ACC112 (cell line): ENCODE data around the gene DMTF1.
"Not testable (repeated sequence)": the region's sequence is repeated elsewhere in the genome, so short reads cannot be mapped to it uniquely, and the experiment has no call there.

ENCODE experiments used
- H2AFZ ChIP-seq: fragments of 200-600 bp; sonication (generic); one replicate; pipeline ENCODE4 v1.6.0; 2017; ENCODE audit warnings: antibody characterized with exemption, low read length; ENCODE audit not compliant: unreplicated experiment
- H3K27ac ChIP-seq: fragments of 200-600 bp; sonication (generic); 2 replicates; pipeline ENCODE4 v1.5.1; 2014; ENCODE audit warnings: low read depth, mild to moderate bottlenecking, antibody characterized with exemption, low read length, moderate library complexity
- H3K27me3 ChIP-seq: fragments of 200-600 bp; sonication (generic); 2 replicates; pipeline ENCODE4 v1.6.1; 2014; ENCODE audit warnings: mild to moderate bottlenecking, antibody characterized with exemption, low read length, moderate library complexity, mixed read lengths; ENCODE audit not compliant: insufficient read depth
- H3K36me3 ChIP-seq: fragments of 200-600 bp; sonication (generic); 2 replicates; pipeline ENCODE4 v1.6.1; 2016; ENCODE audit warnings: mild to moderate bottlenecking, antibody characterized with exemption, low read length, moderate library complexity, mixed read lengths; ENCODE audit not compliant: insufficient read depth
- H3K4me1 ChIP-seq: fragments of 200-600 bp; sonication (generic); one replicate; pipeline ENCODE4 v1.6.1; 2016; ENCODE audit warnings: low read length, mixed read lengths; ENCODE audit not compliant: insufficient read depth, unreplicated experiment, control insufficient read depth
- H3K4me3 ChIP-seq: fragments of 200-600 bp; sonication (generic); 2 replicates; pipeline ENCODE4 v1.5.1; 2014; ENCODE audit warnings: mild to moderate bottlenecking, low read depth, low read length
- H3K79me2 ChIP-seq: fragments of 200-600 bp; sonication (generic); one replicate; pipeline ENCODE4 v1.6.0; 2016; ENCODE audit warnings: low read length; ENCODE audit not compliant: control insufficient read depth, unreplicated experiment, insufficient read depth

Gene DMTF1, protein sequence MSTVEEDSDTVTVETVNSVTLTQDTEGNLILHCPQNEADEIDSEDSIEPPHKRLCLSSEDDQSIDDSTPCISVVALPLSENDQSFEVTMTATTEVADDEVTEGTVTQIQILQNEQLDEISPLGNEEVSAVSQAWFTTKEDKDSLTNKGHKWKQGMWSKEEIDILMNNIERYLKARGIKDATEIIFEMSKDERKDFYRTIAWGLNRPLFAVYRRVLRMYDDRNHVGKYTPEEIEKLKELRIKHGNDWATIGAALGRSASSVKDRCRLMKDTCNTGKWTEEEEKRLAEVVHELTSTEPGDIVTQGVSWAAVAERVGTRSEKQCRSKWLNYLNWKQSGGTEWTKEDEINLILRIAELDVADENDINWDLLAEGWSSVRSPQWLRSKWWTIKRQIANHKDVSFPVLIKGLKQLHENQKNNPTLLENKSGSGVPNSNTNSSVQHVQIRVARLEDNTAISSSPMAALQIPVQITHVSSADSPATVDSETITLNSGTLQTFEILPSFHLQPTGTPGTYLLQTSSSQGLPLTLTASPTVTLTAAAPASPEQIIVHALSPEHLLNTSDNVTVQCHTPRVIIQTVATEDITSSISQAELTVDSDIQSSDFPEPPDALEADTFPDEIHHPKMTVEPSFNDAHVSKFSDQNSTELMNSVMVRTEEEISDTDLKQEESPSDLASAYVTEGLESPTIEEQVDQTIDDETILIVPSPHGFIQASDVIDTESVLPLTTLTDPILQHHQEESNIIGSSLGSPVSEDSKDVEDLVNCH

DNA sequence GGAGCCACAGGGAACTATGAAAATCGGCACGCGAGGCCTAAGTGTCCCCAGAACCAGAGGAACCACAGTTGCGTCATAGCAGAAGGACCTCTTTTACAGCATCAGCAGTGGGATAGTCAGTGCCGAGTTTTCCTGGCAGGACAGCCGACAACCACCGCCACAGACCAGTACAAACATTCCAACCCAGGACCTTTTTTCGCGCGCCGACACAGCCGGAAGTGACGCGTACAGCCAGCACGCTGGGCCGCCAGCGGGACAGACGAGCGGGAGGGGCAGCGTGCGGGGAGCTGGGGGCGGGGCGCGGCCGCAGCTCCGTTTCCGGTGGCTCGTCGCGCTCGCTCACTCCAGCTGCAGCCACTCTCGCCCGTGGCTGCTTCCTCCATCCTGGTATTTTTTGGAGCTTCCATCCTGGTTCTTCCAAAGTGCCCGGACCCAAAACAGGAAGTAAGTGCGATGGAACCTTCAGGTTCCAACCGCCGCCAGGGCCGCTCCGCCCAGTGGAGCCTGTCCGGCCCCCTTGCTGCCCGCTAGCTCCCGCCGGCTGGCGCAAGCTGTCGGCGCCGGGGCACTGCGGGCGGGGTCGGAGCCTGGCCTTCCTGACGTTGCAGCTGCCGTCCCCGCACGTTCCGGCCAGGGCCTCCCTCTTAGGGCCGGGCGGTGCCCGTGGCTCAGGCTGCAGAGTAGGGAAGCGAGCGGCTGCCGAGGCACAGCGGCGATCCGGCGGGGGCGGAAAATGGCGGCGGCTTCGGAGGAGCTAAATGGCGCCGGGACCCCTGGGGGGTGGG, at the start of gene DMTF1:
TSS of gene DMTF1 (plus strand) at position 342 of the 785 bp plus-strand sequence. CDS start 12,489 bp downstream, outside the sequence.
- H3K79me2 ChIP-seq: peaks cover 44% of the 10 kb centered on the region
- peak within 1 kb of the TSS; percentile 97 for H2AFZ ChIP-seq
- peak within 1 kb of the TSS; percentile 92 for H3K4me3 ChIP-seq
- H3K4me1 ChIP-seq: peaks cover 33% of the 10 kb centered on the region
- H3K36me3 ChIP-seq: no peaks in the 10 kb centered on the region; the same call in 1 of the 2 replicates
- H3K27me3 ChIP-seq: no peaks in the 10 kb centered on the region
- H3K27ac ChIP-seq: peak within 1 kb of the TSS; percentile 93

DNA sequence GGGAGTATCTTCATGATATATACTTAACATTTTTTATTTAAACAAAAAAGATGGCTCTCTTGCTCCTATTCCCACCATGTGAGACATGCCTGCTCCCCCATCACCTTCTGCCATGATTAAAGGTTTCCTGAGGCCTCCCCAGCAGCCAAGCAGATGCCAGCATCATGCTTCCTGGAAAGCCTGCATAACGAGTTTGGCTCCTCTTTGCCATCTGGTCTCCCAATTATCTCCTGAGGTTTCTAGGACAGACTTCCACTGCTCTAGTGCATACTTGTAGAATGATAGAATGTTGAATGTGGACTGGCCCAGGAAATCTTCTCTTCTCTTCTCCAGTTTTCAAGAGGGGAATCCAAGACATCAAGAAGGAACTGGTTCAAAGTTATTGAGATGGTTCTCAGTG, 46.9 kb upstream of the DMTF1 start:
- H3K4me3 ChIP-seq: no peak overlapping the region
- H3K27ac ChIP-seq: no peak overlapping the region
- H3K27me3 ChIP-seq: peaks cover 18% of the 10 kb centered on the region; the same call in 1 of the 2 replicates
- no peaks in the 10 kb centered on the region for H3K4me1 ChIP-seq
- no peak overlapping the region for H2AFZ ChIP-seq
- no peaks in the 10 kb centered on the region for H3K36me3 ChIP-seq
- no peaks in the 10 kb centered on the region for H3K79me2 ChIP-seq

DNA sequence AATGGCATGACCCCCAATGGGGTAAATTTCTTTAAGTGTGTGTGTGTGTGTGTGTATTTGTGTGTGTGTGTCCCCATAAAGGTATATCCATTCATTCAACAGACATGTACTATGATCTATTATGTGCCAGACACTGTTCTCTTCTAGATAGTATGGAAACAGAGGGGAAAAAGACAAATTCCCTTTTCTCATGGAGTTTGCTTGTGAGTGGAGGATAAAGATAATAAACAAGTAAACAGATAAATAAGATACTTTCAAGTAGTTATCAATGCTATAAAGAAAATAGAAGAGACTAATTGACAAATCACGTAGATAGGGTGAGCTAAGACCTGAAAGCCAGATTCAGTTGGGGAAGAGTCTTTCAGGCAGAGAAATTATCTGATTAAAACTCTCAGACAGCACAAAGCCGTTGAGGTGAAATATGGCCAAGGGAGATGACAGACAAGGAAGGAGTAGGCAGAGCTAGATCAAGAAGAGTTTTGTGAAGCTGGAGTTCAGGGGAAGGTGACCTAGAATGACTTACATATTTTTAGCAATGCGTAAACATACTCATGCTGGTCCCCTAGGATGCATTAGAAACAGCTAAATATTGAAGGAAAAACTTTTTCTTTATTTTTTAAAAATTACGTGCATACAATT, 45.2 kb upstream of the DMTF1 start:
- peaks cover 15% of the 10 kb centered on the region; the same call in 1 of the 2 replicates for H3K27me3 ChIP-seq
- no peak overlapping the region for H3K27ac ChIP-seq
- no peaks in the 10 kb centered on the region for H3K79me2 ChIP-seq
- no peak overlapping the region for H2AFZ ChIP-seq
- H3K4me1 ChIP-seq: no peaks in the 10 kb centered on the region
- H3K4me3 ChIP-seq: no peak overlapping the region
- no peaks in the 10 kb centered on the region for H3K36me3 ChIP-seq

DNA sequence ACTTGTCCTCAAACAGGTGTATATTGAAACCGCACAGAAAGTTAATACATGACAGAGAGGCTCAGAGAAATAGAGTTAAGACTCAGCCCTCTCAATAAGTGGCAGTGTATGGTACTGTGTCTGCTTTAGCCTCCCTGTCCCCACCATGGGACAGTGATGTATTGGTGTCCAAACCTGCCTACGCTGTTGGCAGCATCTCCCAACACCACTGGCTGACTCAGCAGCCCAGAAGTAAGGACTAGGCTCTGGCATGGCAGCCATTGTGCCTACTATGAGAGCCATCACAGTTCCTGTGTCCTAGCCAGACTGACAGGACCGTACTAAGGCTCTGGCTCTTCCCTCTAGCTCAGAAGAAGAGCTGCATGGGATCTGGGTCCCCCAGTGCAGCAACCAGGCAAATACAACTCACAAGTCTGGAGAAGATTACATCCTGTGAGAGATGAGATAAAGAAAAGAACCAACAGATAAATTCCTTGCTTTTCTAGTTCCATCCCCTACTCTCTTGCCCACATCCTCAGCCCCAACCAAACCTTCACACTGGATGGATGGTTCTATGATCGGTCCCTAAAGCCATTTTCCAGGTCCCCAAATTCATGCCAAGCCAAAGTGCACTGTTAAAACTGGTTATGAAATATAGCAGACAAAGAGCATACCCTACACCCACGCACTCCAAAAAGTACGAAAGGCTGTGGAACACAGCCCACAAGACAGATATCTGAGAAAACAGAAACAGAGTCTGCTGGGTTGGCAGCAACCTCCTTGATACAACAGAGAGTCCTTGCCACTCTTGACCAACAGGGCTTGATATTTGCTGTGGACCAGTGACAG, 44.1 kb upstream of the DMTF1 start:
- H3K4me3 ChIP-seq: no peak overlapping the region
- H3K4me1 ChIP-seq: no peaks in the 10 kb centered on the region
- H3K27me3 ChIP-seq: peaks cover 10% of the 10 kb centered on the region; the same call in 1 of the 2 replicates
- no peaks in the 10 kb centered on the region for H3K36me3 ChIP-seq
- no peak overlapping the region for H3K27ac ChIP-seq
- no peaks in the 10 kb centered on the region for H3K79me2 ChIP-seq
- H2AFZ ChIP-seq: no peak overlapping the region

DNA sequence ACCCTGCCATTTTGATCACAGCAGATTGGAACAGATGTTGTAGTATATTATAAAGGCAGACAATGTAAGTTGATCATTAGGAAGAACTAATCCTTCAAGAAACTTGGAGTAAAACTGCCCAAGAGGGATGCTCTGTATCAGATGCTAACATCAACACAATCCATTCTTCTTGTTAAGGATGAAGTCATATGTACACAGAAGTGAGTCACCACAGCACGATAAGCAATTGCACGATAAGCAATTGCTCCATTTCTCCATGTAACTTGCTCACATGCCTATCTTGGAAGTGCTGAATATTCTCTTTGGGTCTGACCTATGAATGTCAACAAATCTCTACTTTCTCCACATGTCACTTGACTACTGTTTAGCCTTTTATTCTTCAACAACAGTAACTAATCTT, 41.5 kb upstream of the DMTF1 start:
- Histone ChIP-seq H3K79me2 (no peaks in the 10 kb centered on the region), H3K27me3 (peaks cover 7% of the 10 kb centered on the region; the same call in 1 of the 2 replicates), H3K36me3 (no peaks in the 10 kb centered on the region), H3K4me3 (no peak overlapping the region), H2AFZ (no peak overlapping the region), H3K4me1 (no peaks in the 10 kb centered on the region), H3K27ac (no peak overlapping the region)

DNA sequence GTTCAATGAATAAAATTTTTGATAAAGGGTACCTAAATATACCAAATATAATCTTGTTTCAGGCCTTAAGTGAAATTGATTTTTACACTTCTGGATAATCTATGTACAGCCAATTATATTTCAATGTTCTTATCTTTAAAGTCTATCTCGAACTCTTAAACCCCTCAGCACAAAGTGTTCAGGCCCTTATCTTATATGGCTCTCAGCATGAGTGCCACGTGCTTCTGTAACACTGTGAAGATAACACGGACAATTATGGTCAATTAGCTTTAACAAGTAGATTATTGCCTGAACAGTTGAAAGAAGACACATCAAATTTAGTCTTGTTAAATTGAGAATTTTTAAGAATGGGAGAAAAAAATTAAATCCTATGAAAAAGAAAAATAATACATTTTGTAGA, 40.4 kb upstream of the DMTF1 start:
- H3K79me2 ChIP-seq: no peaks in the 10 kb centered on the region
- H3K27ac ChIP-seq: no peak overlapping the region
- peaks cover 7% of the 10 kb centered on the region; the same call in 1 of the 2 replicates for H3K27me3 ChIP-seq
- H3K4me1 ChIP-seq: no peaks in the 10 kb centered on the region
- H3K36me3 ChIP-seq: no peaks in the 10 kb centered on the region
- no peak overlapping the region for H2AFZ ChIP-seq
- H3K4me3 ChIP-seq: no peak overlapping the region

DNA sequence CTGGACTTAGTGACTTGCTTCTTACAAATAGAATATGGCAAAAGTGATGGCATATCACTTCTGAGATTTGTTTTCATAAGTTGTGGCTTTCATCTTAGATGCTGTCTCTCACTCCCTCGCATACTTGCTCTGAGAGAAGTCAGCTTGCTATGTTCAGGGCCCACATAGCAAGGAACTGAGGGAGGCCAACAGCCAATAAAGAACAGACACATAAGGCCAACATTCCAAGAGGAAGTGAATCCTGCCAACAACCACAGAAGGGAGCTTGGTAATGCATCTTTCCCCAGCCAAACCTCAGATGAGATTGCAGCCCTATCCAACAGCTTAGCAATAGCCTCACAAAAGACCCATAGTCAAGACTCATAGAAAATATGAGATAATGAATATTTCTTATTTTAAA, 39.2 kb upstream of the DMTF1 start:
- peaks cover 4% of the 10 kb centered on the region; the same call in 1 of the 2 replicates for H3K27me3 ChIP-seq
- no peaks in the 10 kb centered on the region for H3K79me2 ChIP-seq
- no peak overlapping the region for H3K27ac ChIP-seq
- no peaks in the 10 kb centered on the region for H3K4me1 ChIP-seq
- no peak overlapping the region for H2AFZ ChIP-seq
- no peak overlapping the region for H3K4me3 ChIP-seq
- no peaks in the 10 kb centered on the region for H3K36me3 ChIP-seq

DNA sequence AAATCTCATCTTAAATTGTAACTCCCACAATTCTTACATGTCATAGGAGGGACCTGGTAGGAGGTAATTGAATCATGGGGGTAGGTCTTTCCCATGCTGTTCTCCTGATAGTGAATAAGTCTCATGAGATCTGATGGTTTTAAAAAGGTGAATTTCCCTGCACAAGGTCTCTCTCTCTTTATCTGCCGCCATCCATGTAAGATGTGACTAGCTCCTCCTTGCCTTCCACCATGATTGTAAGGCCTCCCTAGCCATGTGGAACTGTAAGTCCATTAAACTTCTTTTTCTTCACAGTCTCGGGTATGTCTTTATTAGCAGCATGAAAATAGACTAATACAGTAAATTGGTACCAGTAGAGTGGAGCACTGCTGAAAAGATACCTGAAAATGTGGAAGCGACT, 38.3 kb upstream of the DMTF1 start:
- H3K27ac ChIP-seq, H3K36me3 ChIP-seq, H2AFZ ChIP-seq, H3K4me1 ChIP-seq, H3K27me3 ChIP-seq, H3K4me3 ChIP-seq, H3K79me2 ChIP-seq: not testable (repeated sequence)

DNA sequence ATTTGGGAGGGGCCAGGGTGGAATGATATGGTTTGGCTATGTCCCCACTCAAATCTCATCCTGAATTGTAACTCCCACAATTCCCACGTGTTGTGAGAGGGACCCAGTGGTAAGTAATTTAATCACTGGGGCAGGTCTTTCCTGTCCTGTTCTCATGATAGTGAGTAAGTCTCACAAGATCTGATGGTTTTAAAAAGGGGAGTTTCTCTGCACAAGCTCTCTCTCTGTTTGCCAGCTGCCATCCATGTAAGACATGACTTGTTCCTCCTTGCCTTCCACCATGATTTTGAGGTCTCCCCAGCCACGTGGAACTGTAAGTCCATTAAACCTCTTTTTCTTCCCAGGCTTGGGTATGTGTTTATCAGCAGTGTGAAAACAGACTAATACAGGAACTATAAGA, 36.5 kb upstream of the DMTF1 start:
- not testable (repeated sequence) for H3K27ac ChIP-seq, H3K4me1 ChIP-seq, H3K79me2 ChIP-seq, H3K36me3 ChIP-seq, H3K27me3 ChIP-seq, H3K4me3 ChIP-seq, H2AFZ ChIP-seq
